GM12878 (cell line): Measurements from ENCODE around the gene CNPY1. TPM values are rescaled to one million over a fixed set of nuclear protein-coding genes. Genes with fewer than 3 reads are reported as not detected.

Experiments
- ATAC-seq: fragments of 200-7000 bp; cut with Tn5 transposase; 3 replicates; pipeline ENCODE4 v1.9.1; 2020; ENCODE audit warnings: mild to moderate bottlenecking, moderate library complexity
- BruUV-seq: library from RNA; stranded (reverse); fragments of 400-500 nt; replicated peaks from 2 replicates; lab custom pipeline; 2021; lab: Mats Ljungman, UMichigan
- CTCF ChIA-PET: fragments of 300-600 bp; sonication (Branson Sonifier 250); formaldehyde crosslinking; extraction: SDS; loops from one replicate; lab custom pipeline; 2021; ENCODE audit warnings: inconsistent platforms; lab: Yijun Ruan, JAX
- POLR2A ChIA-PET: fragments of 350-600 bp; formaldehyde crosslinking; extraction: SDS; loops from one replicate; lab custom pipeline; 2021; ENCODE audit warnings: inconsistent platforms; lab: Charles Lee
- RAD21 ChIA-PET: fragments of 300-600 bp; sonication (Branson Sonifier 250); formaldehyde crosslinking; loops from one replicate; lab custom pipeline; 2023; ENCODE audit warnings: antibody characterized with exemption; ENCODE audit not compliant: unreplicated experiment; lab: Charles Lee
- SMC1A ChIA-PET: fragments of 300-600 bp; sonication (Branson Sonifier 250); formaldehyde crosslinking; loops from one replicate; lab custom pipeline; 2023; ENCODE audit not compliant: unreplicated experiment, uncharacterized antibody; lab: Charles Lee
- DNase-seq: peaks from one replicate; pipeline ENCODE4 v3.0.0-alpha.2; 2011; ENCODE audit warnings: low read depth, low spot score
- FAIRE-seq: peaks from 3 replicates; lab custom pipeline; 2011; peaks lifted over from hg19 to GRCh38; lab: Jason Lieb, UNC
- H2AFZ ChIP-seq: 2 replicates; pipeline ENCODE4 v1.6.0; 2011; ENCODE audit warnings: low read depth, low read length, control low read depth; ENCODE audit not compliant: control insufficient read depth
- H3K27ac ChIP-seq: 2 replicates; pipeline ENCODE4 v1.5.1; 2011; ENCODE audit warnings: control low read depth; ENCODE audit not compliant: control insufficient read depth, insufficient read depth
- H3K27me3 ChIP-seq, 2 experiments: replicated peaks in 1 of 2; 2 replicates each; pipeline versions ENCODE4 v1.6.0 to v1.6.1; 2011; ENCODE audit warnings: low read length in 1 of 2; ENCODE audit not compliant: control insufficient read depth in 2 of 2, insufficient read depth in 2 of 2
- H3K36me3 ChIP-seq, 2 experiments: 2 replicates each; pipeline ENCODE4 v1.5.1; 2011; ENCODE audit warnings: low read length in 1 of 2; ENCODE audit not compliant: control insufficient read depth in 2 of 2, insufficient read depth in 2 of 2
- H3K4me1 ChIP-seq: 2 replicates; pipeline ENCODE4 v1.6.1; 2011; ENCODE audit warnings: mild to moderate bottlenecking, low read length, moderate library complexity, mixed read lengths; ENCODE audit not compliant: control insufficient read depth, insufficient read depth
- H3K4me2 ChIP-seq: 2 replicates; pipeline ENCODE4 v1.6.0; 2011; ENCODE audit warnings: control low read depth; ENCODE audit not compliant: control insufficient read depth, insufficient read depth
- H3K4me3 ChIP-seq: fragments of 200-600 bp; sonication (generic); 2 replicates; pipeline ENCODE4 v1.5.1; 2016
- H3K79me2 ChIP-seq: 2 replicates; pipeline ENCODE4 v1.6.0; 2011; ENCODE audit warnings: low read length; ENCODE audit not compliant: control insufficient read depth, insufficient read depth
- H3K9ac ChIP-seq: 2 replicates; pipeline ENCODE4 v1.8.0; 2011; ENCODE audit warnings: low read length, control low read depth, mixed read lengths; ENCODE audit not compliant: control insufficient read depth, insufficient read depth
- H3K9me3 ChIP-seq: replicated peaks from 3 replicates; pipeline ENCODE4 v1.5.1; 2011; ENCODE audit warnings: mild to moderate bottlenecking, low read length; ENCODE audit not compliant: control insufficient read depth, insufficient read depth
- H4K20me1 ChIP-seq: 2 replicates; pipeline ENCODE4 v1.6.0; 2011; ENCODE audit not compliant: control insufficient read depth, insufficient read depth
- BACH1 ChIP-seq: fragments of 450-650 bp; IDR thresholded peaks from 2 replicates; pipeline ENCODE4 v1.6.1; 2017; ENCODE audit warnings: mild to moderate bottlenecking, borderline replicate concordance
- CBFB ChIP-seq: IDR thresholded peaks from 2 replicates; pipeline ENCODE4 v1.6.1; 2016; ENCODE audit warnings: antibody characterized with exemption, low read depth
- HDAC2 ChIP-seq: fragments of 200-600 bp; sonication (generic); IDR thresholded peaks from 2 replicates; pipeline ENCODE4 v1.6.1; 2017
- JUNB ChIP-seq: IDR thresholded peaks from 2 replicates; pipeline ENCODE4 v1.6.1; 2016; ENCODE audit warnings: antibody characterized with exemption, mild to moderate bottlenecking
- NR2F1 ChIP-seq: fragments of 450-650 bp; conservative IDR thresholded peaks from 2 replicates; pipeline ENCODE4 v1.6.1; 2017; ENCODE audit warnings: mild to moderate bottlenecking
- SRF ChIP-seq, 2 experiments: IDR thresholded peaks; 2 replicates each; pipeline ENCODE4 v1.6.1; 2011; ENCODE audit warnings: low read depth in 2 of 2, low read length in 2 of 2, mild to moderate bottlenecking in 1 of 2, moderate library complexity in 1 of 2
- SUPT20H ChIP-seq: IDR thresholded peaks from 2 replicates; pipeline ENCODE4 v1.6.1; 2011; ENCODE audit warnings: low read depth, mild to moderate bottlenecking, low read length, moderate library complexity, borderline replicate concordance; ENCODE audit not compliant: control insufficient read depth
- WGBS: methylation state at CpG from one replicate; pipeline ENCODE4 v1.1.6; 2016; ENCODE audit warnings: low lambda C conversion rate; ENCODE audit not compliant: insufficient replicate concordance, insufficient coverage; ENCODE audit errors: missing lambda C conversion rate; 5-methylcytosine and 5-hydroxymethylcytosine counted together
- in situ Hi-C: fragments of 300-500 bp; cut with MboI; formaldehyde crosslinking; loops from 9 replicates; pipeline ENCODE4 v1.14.3; 2018; ENCODE audit warnings: mixed read lengths
- intact Hi-C: fragments of 100-400 bp; cut with micrococcal nuclease; formaldehyde crosslinking; loops from one replicate; pipeline ENCODE4 v1.14.2; 2022; ENCODE audit not compliant: unreplicated experiment
- polyA plus RNA-seq, 11 experiments: library from polyadenylated mRNA; depleted of rRNA in 4 of 11; unstranded in 6 of 11; stranded (reverse) in 5 of 11; fragments of >200 nt; fragmentation: Nextera tagmentation in 4 of 11; fragmentation: Illumina TruSeq in 1 of 11; extraction: Ambion mirVana in 4 of 11; extraction: Trizol in 1 of 11; gene quantifications; 1 replicate in 1 of 11; 2 replicates in 10 of 11; pipeline versions ENCODE4 v1.2.1 to v1.2.3, GENCODE V29; 2011 to 2016; ENCODE audit warnings: inconsistent platforms in 2 of 11, missing spikeins in 2 of 11, low read depth in 1 of 11
- total RNA-seq, 4 experiments: library from RNA; depleted of rRNA in 3 of 4; stranded (reverse); fragments of >200 nt in 3 of 4; fragmentation: Illumina TruSeq in 1 of 4; extraction: Trizol in 1 of 4; gene quantifications; 2 replicates each; pipeline versions ENCODE4 v1.2.1 to v1.2.3, GENCODE V29; 2013 to 2021
- TF ChIP-seq, protein P1 (sequence below): fragments of 450-650 bp; IDR thresholded peaks from 2 replicates; pipeline ENCODE4 v1.6.1; 2017; ENCODE audit warnings: borderline replicate concordance
- TF ChIP-seq, protein P2 (sequence below): fragments of 450-650 bp; conservative IDR thresholded peaks from 2 replicates; pipeline ENCODE4 v1.6.1; 2017; ENCODE audit warnings: mild to moderate bottlenecking, moderate library complexity

The CNPY1 gene
- total and polyA plus RNA-seq, 10 of the 15 experiments (the other 5 are each of a cell fraction or from before 2014, with no cell fraction given) = not detected

DNA sequence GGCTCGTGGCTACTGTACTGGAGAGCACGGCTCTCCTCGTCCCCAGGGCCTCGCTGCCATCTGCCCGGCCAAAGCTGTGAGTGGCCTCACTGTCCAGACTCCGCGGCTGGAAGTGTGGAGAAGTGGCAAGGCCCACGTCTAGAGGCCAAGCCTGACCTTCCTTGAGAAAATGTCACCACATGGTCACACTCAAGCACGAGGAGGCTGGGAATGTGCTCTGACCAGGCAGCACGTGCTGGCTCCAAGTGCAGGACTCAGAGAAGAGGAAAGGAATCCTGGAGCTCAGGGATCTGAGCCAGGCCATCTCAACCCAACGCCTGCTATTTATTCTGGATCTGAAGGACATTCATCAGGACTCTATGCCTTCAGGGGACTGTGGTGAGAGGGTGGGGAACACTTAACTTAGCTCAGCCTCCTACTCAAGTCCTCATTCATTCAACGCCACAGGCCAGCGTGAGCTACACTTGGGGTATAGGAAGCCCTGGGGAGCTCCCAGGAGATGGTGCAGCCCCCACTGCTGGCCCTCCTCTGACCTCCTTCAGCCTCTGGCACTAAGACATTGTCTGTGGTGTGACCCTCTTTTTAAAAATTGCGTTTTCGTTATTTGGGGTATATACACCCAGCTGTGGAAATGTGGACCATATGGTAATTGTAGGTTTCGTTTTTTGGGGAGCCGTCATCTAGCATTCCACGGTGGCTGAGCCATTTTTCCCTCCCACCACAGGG, 59.4 kb downstream of the CNPY1 start:
- Histone ChIP-seq H3K9me3 (no peaks in the 10 kb centered on the region; the same call in 2 of the 3 replicates), H3K4me2 (no peak overlapping the region), H4K20me1 (no peaks in the 10 kb centered on the region), H3K79me2 (no peaks in the 10 kb centered on the region), H3K27me3 (no peaks in the 10 kb centered on the region), H3K4me3 (no peak overlapping the region), H3K4me1 (peaks cover 17% of the 10 kb centered on the region), H3K27ac (no peak overlapping the region), H3K36me3 (no peaks in the 10 kb centered on the region), H3K9ac (no peak overlapping the region), H2AFZ (no peak overlapping the region)
- CTCF ChIA-PET = no interaction called here
- in situ Hi-C loops = no loop called here
- no peak for FAIRE-seq
- no peak for ATAC-seq
- TF ChIP-seq, protein P1, sequence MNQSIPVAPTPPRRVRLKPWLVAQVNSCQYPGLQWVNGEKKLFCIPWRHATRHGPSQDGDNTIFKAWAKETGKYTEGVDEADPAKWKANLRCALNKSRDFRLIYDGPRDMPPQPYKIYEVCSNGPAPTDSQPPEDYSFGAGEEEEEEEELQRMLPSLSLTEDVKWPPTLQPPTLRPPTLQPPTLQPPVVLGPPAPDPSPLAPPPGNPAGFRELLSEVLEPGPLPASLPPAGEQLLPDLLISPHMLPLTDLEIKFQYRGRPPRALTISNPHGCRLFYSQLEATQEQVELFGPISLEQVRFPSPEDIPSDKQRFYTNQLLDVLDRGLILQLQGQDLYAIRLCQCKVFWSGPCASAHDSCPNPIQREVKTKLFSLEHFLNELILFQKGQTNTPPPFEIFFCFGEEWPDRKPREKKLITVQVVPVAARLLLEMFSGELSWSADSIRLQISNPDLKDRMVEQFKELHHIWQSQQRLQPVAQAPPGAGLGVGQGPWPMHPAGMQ = no peak
- TF ChIP-seq NR2F1 (no peak), BACH1 (no peak), JUNB (no peak), CBFB (no peak), SUPT20H (no peak), HDAC2 (no peak), SRF (IDR thresholded peaks at IDR 0.05; ENCODE audit: low read depth in 2 of 2, low read length in 2 of 2) (no peak)
- TF ChIP-seq, protein P2, sequence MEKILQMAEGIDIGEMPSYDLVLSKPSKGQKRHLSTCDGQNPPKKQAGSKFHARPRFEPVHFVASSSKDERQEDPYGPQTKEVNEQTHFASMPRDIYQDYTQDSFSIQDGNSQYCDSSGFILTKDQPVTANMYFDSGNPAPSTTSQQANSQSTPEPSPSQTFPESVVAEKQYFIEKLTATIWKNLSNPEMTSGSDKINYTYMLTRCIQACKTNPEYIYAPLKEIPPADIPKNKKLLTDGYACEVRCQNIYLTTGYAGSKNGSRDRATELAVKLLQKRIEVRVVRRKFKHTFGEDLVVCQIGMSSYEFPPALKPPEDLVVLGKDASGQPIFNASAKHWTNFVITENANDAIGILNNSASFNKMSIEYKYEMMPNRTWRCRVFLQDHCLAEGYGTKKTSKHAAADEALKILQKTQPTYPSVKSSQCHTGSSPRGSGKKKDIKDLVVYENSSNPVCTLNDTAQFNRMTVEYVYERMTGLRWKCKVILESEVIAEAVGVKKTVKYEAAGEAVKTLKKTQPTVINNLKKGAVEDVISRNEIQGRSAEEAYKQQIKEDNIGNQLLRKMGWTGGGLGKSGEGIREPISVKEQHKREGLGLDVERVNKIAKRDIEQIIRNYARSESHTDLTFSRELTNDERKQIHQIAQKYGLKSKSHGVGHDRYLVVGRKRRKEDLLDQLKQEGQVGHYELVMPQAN = no peak
- RAD21 ChIA-PET = no interaction called here
- DNase-seq = no peak
- 63% methylated on average over 18 of the region's 18 CpGs for WGBS
- SMC1A ChIA-PET = no interaction called here
- POLR2A ChIA-PET = no interaction called here
- no TSS peak for BruUV-seq
- intact Hi-C loops = no loop called here
